H9 (cell line): Measurements from ENCODE around the gene B4GALNT1. TPM values are rescaled to one million over a fixed set of nuclear protein-coding genes. Genes with fewer than 3 reads are reported as not detected.
"Not testable (repeated sequence)": the region's sequence is repeated elsewhere in the genome, so short reads cannot be mapped to it uniquely, and the experiment has no call there.

ENCODE experiments used
- DNase-seq: peaks from one replicate; pipeline ENCODE4 v3.0.0-alpha.2; 2017
- H2AFZ ChIP-seq: one replicate; pipeline ENCODE4 v1.6.1; 2013; ENCODE audit warnings: mild to moderate bottlenecking, low read length, control low read depth, moderate library complexity
- H2AK5ac ChIP-seq: 2 replicates; pipeline ENCODE4 v1.6.1; 2013; ENCODE audit warnings: low read length, control low read depth, mixed read lengths; ENCODE audit not compliant: insufficient read length
- H2BK120ac ChIP-seq: one replicate; pipeline ENCODE4 v1.6.1; 2013; ENCODE audit warnings: low read depth, mild to moderate bottlenecking, low read length, control low read depth, inconsistent platforms; ENCODE audit not compliant: poor library complexity, severe bottlenecking
- H2BK12ac ChIP-seq: 2 replicates; pipeline ENCODE4 v1.6.1; 2013; ENCODE audit warnings: low read length, control low read depth, mixed read lengths, low read depth; ENCODE audit not compliant: insufficient read length
- H2BK15ac ChIP-seq: 2 replicates; pipeline ENCODE4 v1.6.1; 2013; ENCODE audit warnings: low read depth, low read length, control low read depth
- H2BK20ac ChIP-seq: one replicate; pipeline ENCODE4 v1.6.1; 2013; ENCODE audit warnings: low read depth, mild to moderate bottlenecking, low read length, control low read depth, inconsistent platforms; ENCODE audit not compliant: poor library complexity, severe bottlenecking
- H2BK5ac ChIP-seq: 2 replicates; pipeline ENCODE4 v1.6.1; 2013; ENCODE audit warnings: low read length, control low read depth, mixed read lengths; ENCODE audit not compliant: insufficient read length
- H3K14ac ChIP-seq: 2 replicates; pipeline ENCODE4 v1.6.1; 2013; ENCODE audit warnings: low read length, control low read depth; ENCODE audit not compliant: insufficient read depth
- H3K18ac ChIP-seq: 2 replicates; pipeline ENCODE4 v1.6.1; 2013; ENCODE audit warnings: low read depth, mild to moderate bottlenecking, mixed read lengths, low read length, control low read depth; ENCODE audit not compliant: insufficient read length
- H3K23ac ChIP-seq: 2 replicates; pipeline ENCODE4 v1.6.1; 2013; ENCODE audit warnings: low read length, control low read depth, mixed read lengths, low read depth; ENCODE audit not compliant: insufficient read length
- H3K23me2 ChIP-seq: 2 replicates; pipeline ENCODE4 v1.6.1; 2013; ENCODE audit warnings: low read depth, mild to moderate bottlenecking, mixed read lengths, low read length, control low read depth; ENCODE audit not compliant: insufficient read length, poor library complexity, severe bottlenecking
- H3K27ac ChIP-seq: 2 replicates; pipeline ENCODE4 v1.5.1; 2013; ENCODE audit warnings: low read length, control low read depth, mixed read lengths, low read depth; ENCODE audit not compliant: insufficient read length
- H3K27me3 ChIP-seq: 2 replicates; pipeline ENCODE4 v1.6.1; 2013; ENCODE audit warnings: low read length, control low read depth, inconsistent platforms; ENCODE audit not compliant: insufficient read depth
- H3K4ac ChIP-seq: 2 replicates; pipeline ENCODE4 v1.6.1; 2013; ENCODE audit warnings: low read depth, mild to moderate bottlenecking, control low read depth, inconsistent platforms, low read length, moderate library complexity
- H3K4me1 ChIP-seq: 2 replicates; pipeline ENCODE4 v1.6.1; 2013; ENCODE audit warnings: low read length, control low read depth, inconsistent platforms; ENCODE audit not compliant: insufficient read depth
- H3K4me2 ChIP-seq: 2 replicates; pipeline ENCODE4 v1.6.1; 2013; ENCODE audit warnings: low read length, control low read depth, mixed read lengths; ENCODE audit not compliant: insufficient read length, insufficient read depth
- H3K56ac ChIP-seq: 2 replicates; pipeline ENCODE4 v1.6.1; 2013; ENCODE audit warnings: low read depth, mild to moderate bottlenecking, mixed read lengths, low read length, control low read depth; ENCODE audit not compliant: insufficient read length
- H3K79me1 ChIP-seq: 2 replicates; pipeline ENCODE4 v1.6.1; 2013; ENCODE audit warnings: low read depth, mild to moderate bottlenecking, moderate library complexity, low read length, control low read depth, inconsistent platforms; ENCODE audit not compliant: insufficient read depth, poor library complexity, severe bottlenecking
- H3K79me2 ChIP-seq: 2 replicates; pipeline ENCODE4 v1.6.1; 2013; ENCODE audit warnings: low read length, control low read depth, inconsistent platforms; ENCODE audit not compliant: insufficient read depth
- H3K9ac ChIP-seq: 2 replicates; pipeline ENCODE4 v1.6.1; 2013; ENCODE audit warnings: low read length, control low read depth, mixed read lengths; ENCODE audit not compliant: insufficient read length; ENCODE audit errors: extremely low read depth
- H3K9me3 ChIP-seq: one replicate; pipeline ENCODE4 v1.6.1; 2013; ENCODE audit warnings: low read depth, low read length, inconsistent platforms; ENCODE audit not compliant: control insufficient read depth
- H3T11ph ChIP-seq: one replicate; pipeline ENCODE4 v1.6.1; 2013; ENCODE audit warnings: mild to moderate bottlenecking, low read length, control low read depth, inconsistent platforms
- H4K20me1 ChIP-seq: one replicate; pipeline ENCODE4 v1.6.1; 2013; ENCODE audit not compliant: control insufficient read depth, insufficient read length, insufficient read depth
- H4K5ac ChIP-seq: 2 replicates; pipeline ENCODE4 v1.6.1; 2013; ENCODE audit warnings: low read depth, mild to moderate bottlenecking, mixed read lengths, low read length, control low read depth; ENCODE audit not compliant: insufficient read length
- H4K8ac ChIP-seq: replicated peaks from 2 replicates; pipeline ENCODE4 v1.6.1; 2013; ENCODE audit warnings: low read length, control low read depth, mixed read lengths, low read depth; ENCODE audit not compliant: insufficient read length
- H4K91ac ChIP-seq: 2 replicates; pipeline ENCODE4 v1.6.1; 2013; ENCODE audit warnings: low read depth, mild to moderate bottlenecking, moderate library complexity, mixed read lengths, low read length, control low read depth; ENCODE audit not compliant: insufficient read length
- H3K27ac Mint-ChIP-seq, 3 experiments: 2 replicates in 2 of 3; 3 replicates in 1 of 3; pipeline ENCODE4 v1.8.0; 2020 to 2021; ENCODE audit warnings: mixed read lengths in 3 of 3, mild to moderate bottlenecking in 1 of 3, moderate library complexity in 1 of 3
- H3K27me3 Mint-ChIP-seq: 2 replicates; pipeline ENCODE4 v1.8.0; 2021; ENCODE audit warnings: low read depth, mild to moderate bottlenecking, moderate library complexity, mixed read lengths
- H3K36me3 Mint-ChIP-seq, 3 experiments: 2 replicates in 2 of 3; 3 replicates in 1 of 3; pipeline ENCODE4 v1.8.0; 2020 to 2021; ENCODE audit warnings: low read depth in 3 of 3, mixed read lengths in 3 of 3; ENCODE audit not compliant: insufficient read depth in 1 of 3
- H3K4me1 Mint-ChIP-seq, 2 experiments: 2 replicates each; pipeline ENCODE4 v1.8.0; 2020; ENCODE audit warnings: mixed read lengths in 2 of 2
- H3K4me3 Mint-ChIP-seq, 2 experiments: 2 replicates in 1 of 2; 3 replicates in 1 of 2; pipeline ENCODE4 v1.8.0; 2020 to 2021; ENCODE audit warnings: mild to moderate bottlenecking in 2 of 2, mixed read lengths in 2 of 2, moderate library complexity in 1 of 2
- H3K9me3 Mint-ChIP-seq, 2 experiments: 2 replicates in 1 of 2; 3 replicates in 1 of 2; pipeline ENCODE4 v1.8.0; 2020; ENCODE audit warnings: mild to moderate bottlenecking in 2 of 2, mixed read lengths in 2 of 2, moderate library complexity in 1 of 2
- CTCF ChIP-seq: fragments of 200-600 bp; sonication (generic); conservative IDR thresholded peaks from 3 replicates; pipeline ENCODE4 v1.8.0; 2021; ENCODE audit warnings: antibody characterized with exemption, mild to moderate bottlenecking
- WGBS: extraction: QIAGEN DNeasy Blood & Tissue Kit; methylation state at CpG from one replicate; pipeline ENCODE4 v1.1.7; 2013; ENCODE audit warnings: missing lambda C conversion rate, low lambda C conversion rate, mixed read lengths; ENCODE audit not compliant: insufficient read length; ENCODE audit errors: extremely low coverage; 5-methylcytosine and 5-hydroxymethylcytosine counted together
- total RNA-seq: library from RNA; stranded (reverse); gene quantifications from 2 replicates; pipeline ENCODE4 v1.2.1, GENCODE V29; 2021

Gene B4GALNT1
- total RNA-seq, 1 experiment from 2014 or later, result 2.3 TPM

- Mint-ChIP-seq H3K9me3 (peaks cover 57 to 73% of the 10 kb centered on the region in 2 experiments), H3K36me3 (peaks cover 0 to 6% (median 1%) of the 10 kb centered on the region in 3 experiments; a peak in 4 of 7 replicates), H3K27me3 (peaks cover 14% of the 10 kb centered on the region), H3K4me1 (no peaks in the 10 kb centered on the region), H3K4me3 (no peak overlapping the region), H3K27ac (no peak overlapping the region)
- Histone ChIP-seq H3K4me2 (no peak overlapping the region), H3K18ac (no peak overlapping the region), H3K56ac (no peak overlapping the region), H3K79me2 (no peaks in the 10 kb centered on the region), H3K4me1 (no peaks in the 10 kb centered on the region), H4K91ac (no peak overlapping the region), H3K9me3 (no peaks in the 10 kb centered on the region), H3K4ac (no peak overlapping the region), H3K27ac (no peak overlapping the region), H3K9ac (no peak overlapping the region), H3T11ph (no peak overlapping the region), H4K5ac (no peak overlapping the region), H2BK15ac (no peak overlapping the region), H4K8ac (no peak overlapping the region), H2AK5ac (no peak overlapping the region), H3K23me2 (no peaks in the 10 kb centered on the region), H4K20me1 (no peaks in the 10 kb centered on the region), H3K27me3 (no peaks in the 10 kb centered on the region), H2BK5ac (no peak overlapping the region), H2BK120ac (no peak overlapping the region), H3K79me1 (no peaks in the 10 kb centered on the region), H2AFZ (no peak overlapping the region), H3K14ac (no peak overlapping the region), H3K23ac (no peak overlapping the region), H2BK20ac (no peak overlapping the region), H2BK12ac (no peak overlapping the region)
- WGBS, result no CpG with 5 or more reads among the region's 5 CpGs
- no peak for DNase-seq
- TF ChIP-seq CTCF, result no peak
Measured at GRCh38 chr12:57666897-57667296, 33.9 kb upstream of the B4GALNT1 start.

GRCh38 chr12:57665066-57665820, 32.2 kb upstream of the B4GALNT1 start:
- H3K27me3 ChIP-seq, H2BK15ac ChIP-seq, H3K23me2 ChIP-seq, H3T11ph ChIP-seq, H3K27ac ChIP-seq, H3K4me2 ChIP-seq, H4K5ac ChIP-seq, H3K79me1 ChIP-seq, H2BK12ac ChIP-seq, H3K18ac ChIP-seq, H2BK5ac ChIP-seq, H4K20me1 ChIP-seq, H3K4me3 Mint-ChIP-seq, H3K4ac ChIP-seq, H4K91ac ChIP-seq, H4K8ac ChIP-seq, H2BK20ac ChIP-seq, H3K56ac ChIP-seq, H3K14ac ChIP-seq, H3K79me2 ChIP-seq, H3K4me1 Mint-ChIP-seq, H3K4me1 ChIP-seq, H2AK5ac ChIP-seq, H3K27me3 Mint-ChIP-seq, H3K23ac ChIP-seq, H3K9ac ChIP-seq, DNase-seq, H2AFZ ChIP-seq, H3K27ac Mint-ChIP-seq, H3K36me3 Mint-ChIP-seq, H2BK120ac ChIP-seq, H3K9me3 ChIP-seq: not testable (repeated sequence)
- WGBS, result no CpG with 5 or more reads among the region's 34 CpGs
- peaks cover 56 to 76% of the 10 kb centered on the region in 2 experiments for H3K9me3 Mint-ChIP-seq
